Measurements from ENCODE around the gene ZNF747. TPM values are rescaled to one million over a fixed set of nuclear protein-coding genes. Genes with fewer than 3 reads are reported as not detected.
A peak's percentile ranks its signal among the peaks of the same experiment; 100 is the strongest.

Gene ZNF747
- total and polyA plus RNA-seq, 2 donors (not counting 3 experiments of a cell fraction or from before 2014, with no cell fraction given): 6.4 to 7.2 TPM

DNA sequence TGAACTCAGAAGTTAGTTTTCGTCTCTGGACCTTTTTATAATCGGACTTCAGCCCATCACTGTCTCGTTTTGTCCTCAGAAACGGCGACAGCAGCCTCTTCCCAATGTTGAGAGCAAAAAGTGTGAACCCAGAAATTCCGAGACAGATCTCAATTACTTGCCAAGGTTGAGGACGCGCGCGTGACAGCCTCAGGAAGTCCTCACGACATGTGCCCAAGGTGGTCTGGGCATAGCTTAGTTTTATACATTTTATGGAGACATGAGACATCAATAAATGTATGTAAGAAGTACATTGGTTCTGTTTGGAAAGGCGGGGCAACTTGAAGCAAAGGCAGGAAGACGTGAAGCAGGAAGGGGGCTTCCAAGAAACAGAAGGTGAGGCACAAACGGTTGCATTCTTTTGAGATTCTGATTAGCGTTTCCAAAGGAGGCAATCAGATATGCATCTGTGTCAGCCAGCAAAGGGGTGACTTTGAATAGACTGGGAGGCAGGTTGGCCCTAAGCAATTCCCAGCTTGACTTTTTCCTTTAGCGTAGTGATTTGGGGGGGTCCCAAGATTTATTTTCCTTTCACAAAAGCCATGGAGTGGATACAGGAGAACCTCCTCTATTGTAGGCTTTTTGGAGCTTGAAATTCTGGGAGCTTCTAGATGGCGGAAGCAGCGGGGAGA, 583 bp upstream of the ZNF747 start:
- H4K20me1 ChIP-seq (replicated peaks; ENCODE audit: control insufficient read depth, extremely low read depth, insufficient read depth, low read length): no peaks in the 10 kb centered on the region
- peaks cover 14% of the 10 kb centered on the region for H3K4me1 ChIP-seq (ENCODE audit: control insufficient read depth, extremely low read depth, insufficient read depth, low read length)
- intact Hi-C loops (cut with micrococcal nuclease): loop anchor here (1.0 to 2.0 kb wide), 2 partner anchors 23 to 90 kb away; partner anchors contain the start of genes SEPHS2 and ZNF764
- no peaks in the 10 kb centered on the region for H3K9me3 ChIP-seq (replicated peaks; ENCODE audit: control insufficient read depth, insufficient read depth, low read length)
- CTCF ChIA-PET: interaction anchor here (0.6 to 2.8 kb wide), 31 partner anchors 8 to 159 kb away, joined by 3 to 30 read pairs (median 4); partner anchors contain the start of genes DCTPP1, ZNF688, ZNF689 and ZNF764
- H3K27me3 ChIP-seq (ENCODE audit: control insufficient read depth in 2 of 2, insufficient read depth in 2 of 2, low read length in 2 of 2): no peaks in the 10 kb centered on the region
- H3K9ac ChIP-seq (replicated peaks; ENCODE audit: extremely low read depth, insufficient read depth, low read length): peak overlapping the region; percentile 90
- peak overlapping the region; percentile 78 for H3K4me2 ChIP-seq (ENCODE audit: insufficient read depth, low read length)
- peaks cover 2% of the 10 kb centered on the region for H3K79me2 ChIP-seq (ENCODE audit: control insufficient read depth, insufficient read depth, low read length)
- peak overlapping the region; percentile 62 to 76 (median 67) for H3K4me3 ChIP-seq (replicated peaks in 1 of 3; ENCODE audit: insufficient read depth in 1 of 3, low read depth in 1 of 3, low read length in 3 of 3)
- H2AFZ ChIP-seq (ENCODE audit: low read depth, low read length): peak overlapping the region; percentile 98
- peaks cover 0 to 2% of the 10 kb centered on the region in 2 experiments for H3K36me3 ChIP-seq (ENCODE audit: control insufficient read depth in 2 of 2, extremely low read depth in 1 of 2, insufficient read depth in 2 of 2, low read length in 2 of 2)
- POLR2A ChIA-PET: interaction anchor here (0.7 to 1.8 kb wide), 2 partner anchors 23 to 484 kb away, joined by 3 to 13 read pairs; partner anchors contain the start of gene ZNF764
- no peaks in the 10 kb centered on the region for H3K9me1 ChIP-seq (replicated peaks; ENCODE audit: control insufficient read depth, extremely low read depth, insufficient read depth, low read length)
- DNase-seq (ENCODE audit: low read depth, low spot score) (no peak), FAIRE-seq (no peak)
- TSS peak; percentile 92 for BruUV-seq (replicated peaks)
- TF ChIP-seq MYC (IDR thresholded peaks at IDR 0.05; ENCODE audit: low read depth, low read length) (no peak), FOS (IDR thresholded peaks at IDR 0.05; ENCODE audit: borderline replicate concordance, insufficient read depth, low read length) (no peak), POLR2A (IDR thresholded peaks at IDR 0.05; ENCODE audit: low read depth, low read length) (no peak), JUN (IDR thresholded peaks at IDR 0.05; ENCODE audit: borderline replicate concordance, insufficient read depth, insufficient read length, low read depth) (no peak), POLR2AphosphoS5 (IDR thresholded peaks at IDR 0.05; ENCODE audit: insufficient read depth, low read depth, low read length) (no peak), EZH2 (IDR thresholded peaks at IDR 0.05; ENCODE audit: borderline replicate concordance, low read depth, low read length, severe bottlenecking) (no peak), GATA2 (IDR thresholded peaks at IDR 0.05; ENCODE audit: insufficient read depth, insufficient read length, low read depth, low read length) (no peak)
- TF ChIP-seq, protein P1, sequence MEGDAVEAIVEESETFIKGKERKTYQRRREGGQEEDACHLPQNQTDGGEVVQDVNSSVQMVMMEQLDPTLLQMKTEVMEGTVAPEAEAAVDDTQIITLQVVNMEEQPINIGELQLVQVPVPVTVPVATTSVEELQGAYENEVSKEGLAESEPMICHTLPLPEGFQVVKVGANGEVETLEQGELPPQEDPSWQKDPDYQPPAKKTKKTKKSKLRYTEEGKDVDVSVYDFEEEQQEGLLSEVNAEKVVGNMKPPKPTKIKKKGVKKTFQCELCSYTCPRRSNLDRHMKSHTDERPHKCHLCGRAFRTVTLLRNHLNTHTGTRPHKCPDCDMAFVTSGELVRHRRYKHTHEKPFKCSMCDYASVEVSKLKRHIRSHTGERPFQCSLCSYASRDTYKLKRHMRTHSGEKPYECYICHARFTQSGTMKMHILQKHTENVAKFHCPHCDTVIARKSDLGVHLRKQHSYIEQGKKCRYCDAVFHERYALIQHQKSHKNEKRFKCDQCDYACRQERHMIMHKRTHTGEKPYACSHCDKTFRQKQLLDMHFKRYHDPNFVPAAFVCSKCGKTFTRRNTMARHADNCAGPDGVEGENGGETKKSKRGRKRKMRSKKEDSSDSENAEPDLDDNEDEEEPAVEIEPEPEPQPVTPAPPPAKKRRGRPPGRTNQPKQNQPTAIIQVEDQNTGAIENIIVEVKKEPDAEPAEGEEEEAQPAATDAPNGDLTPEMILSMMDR (IDR thresholded peaks at IDR 0.05; ENCODE audit: extremely low read depth in 1 of 2, insufficient read depth in 1 of 2, low read depth in 1 of 2, low read length in 2 of 2): no peak
- TF ChIP-seq, protein P2, sequence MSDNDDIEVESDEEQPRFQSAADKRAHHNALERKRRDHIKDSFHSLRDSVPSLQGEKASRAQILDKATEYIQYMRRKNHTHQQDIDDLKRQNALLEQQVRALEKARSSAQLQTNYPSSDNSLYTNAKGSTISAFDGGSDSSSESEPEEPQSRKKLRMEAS (IDR thresholded peaks at IDR 0.05; ENCODE audit: insufficient read depth, insufficient read length): no peak
- peak overlapping the region; percentile 76 for H3K27ac ChIP-seq (ENCODE audit: insufficient read depth, low read depth, low read length)
- dilution Hi-C loops (cut with MboI; ENCODE audit: extremely low pct_ligation_motif_present, low sequenced_read_pairs): no loop called here
